ENCODE measurements around the gene TUBGCP3.

GRCh38 chr13:112575675-112576074, 12.3 kb downstream of the TUBGCP3 start:
- TF ChIP-seq CTCF (IDR thresholded peaks at IDR 0.05) (no peak), POLR2A (IDR thresholded peaks at IDR 0.05) (no peak)
